Activated T-helper 1 cell treated with anti-CD3 and anti-CD28 coated beads, Interleukin-12 subunit alpha, Interleukin-12 subunit beta, Interleukin-2, Interleukin-4 antibody, amounts not matched to agents 30 ng/mL and 10 ng/mL and 1 ng/mL, durations not matched to agents 14 hours and 24 hours and 36 hours (primary cell): Measurements from ENCODE around the gene COL8A2. TPM values are rescaled to one million over a fixed set of nuclear protein-coding genes. Genes with fewer than 3 reads are reported as not detected.

Experiments used
- DNase-seq: peaks from one replicate; pipeline ENCODE4 v3.0.0; 2021; ENCODE audit warnings: low spot score
- H3K27ac Mint-ChIP-seq: one replicate; pipeline ENCODE4 v1.8.0; 2021; ENCODE audit warnings: mild to moderate bottlenecking, mixed read lengths
- H3K27me3 Mint-ChIP-seq: one replicate; pipeline ENCODE4 v1.8.0; 2022; ENCODE audit warnings: mild to moderate bottlenecking, moderate library complexity, mixed read lengths; ENCODE audit not compliant: insufficient read depth
- H3K36me3 Mint-ChIP-seq: one replicate; pipeline ENCODE4 v1.8.0; 2021; ENCODE audit warnings: low read depth, mixed read lengths
- H3K4me1 Mint-ChIP-seq: one replicate; pipeline ENCODE4 v1.8.0; 2021; ENCODE audit warnings: low read depth, mixed read lengths
- H3K4me3 Mint-ChIP-seq: one replicate; pipeline ENCODE4 v1.8.0; 2021; ENCODE audit warnings: mild to moderate bottlenecking, moderate library complexity, mixed read lengths
- H3K9me3 Mint-ChIP-seq: one replicate; pipeline ENCODE4 v1.8.0; 2021; ENCODE audit warnings: mixed read lengths
- intact Hi-C: fragments of 100-400 bp; cut with micrococcal nuclease; formaldehyde crosslinking; loops from one replicate; pipeline ENCODE4 v1.15.1; 2024
- total RNA-seq: library from RNA; stranded (reverse); gene quantifications from 2 replicates; pipeline ENCODE4 v1.2.3, GENCODE V29; 2022

The COL8A2 gene
- total RNA-seq: 0.08 TPM in 1 of 2 replicates, not detected in the other

DNA sequence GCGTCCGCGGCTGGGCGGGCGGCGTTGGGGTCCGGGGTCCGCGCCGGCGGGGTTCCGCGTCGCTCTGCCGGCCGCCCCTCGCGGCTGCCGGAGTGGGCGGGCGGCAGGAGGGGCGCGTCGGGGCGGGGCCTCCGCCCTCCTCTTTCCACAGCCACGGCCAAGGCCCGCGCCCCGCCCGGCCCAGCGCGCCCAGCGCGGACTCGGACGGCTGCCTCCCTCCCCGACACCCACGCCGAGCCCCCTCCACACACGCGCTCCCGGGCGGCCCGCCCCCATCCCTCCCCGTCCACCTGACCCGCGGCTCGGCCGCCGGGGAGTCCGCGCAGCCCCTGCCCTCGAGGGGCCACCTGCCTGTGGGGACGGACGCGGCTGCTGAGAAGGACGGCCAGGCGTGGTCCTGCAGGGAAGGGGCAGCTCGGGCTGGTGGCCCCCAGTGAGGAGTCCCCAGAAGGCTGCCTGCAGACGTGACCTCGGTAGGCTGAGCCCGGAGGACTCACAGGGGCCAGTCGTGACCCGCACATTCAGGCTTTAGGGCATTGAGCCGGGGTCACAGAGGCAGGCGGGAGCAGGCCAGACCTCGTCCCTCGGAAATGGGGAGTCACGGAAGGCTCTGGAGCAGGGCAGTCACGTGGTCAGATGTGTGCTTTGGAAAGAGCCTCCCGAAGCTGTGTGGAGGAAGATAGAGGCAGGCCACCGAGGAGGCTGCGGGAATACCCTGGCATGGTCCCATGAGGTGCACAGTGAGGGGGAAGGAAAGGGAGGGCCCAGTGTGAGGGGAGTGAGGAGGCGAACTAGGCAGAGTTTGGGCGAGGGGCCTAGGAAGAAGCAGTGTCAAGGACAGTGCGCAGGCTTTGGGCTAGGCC is at the start of gene COL8A2:
Gene COL8A2, minus strand, starts transcription at position 94 of the 863 bp plus-strand sequence. CDS start 24,980 bp downstream, outside the sequence.
- no peak within 1 kb of the TSS for H3K4me3 Mint-ChIP-seq
- H3K36me3 Mint-ChIP-seq: no peaks in the 10 kb centered on the region
- intact Hi-C loops: no loop called here
- H3K27me3 Mint-ChIP-seq: peaks cover 32% of the 10 kb centered on the region
- no peak within 1 kb of the TSS for H3K27ac Mint-ChIP-seq
- no peaks in the 10 kb centered on the region for H3K9me3 Mint-ChIP-seq
- no peak for DNase-seq
- H3K4me1 Mint-ChIP-seq: peaks cover 6% of the 10 kb centered on the region

DNA sequence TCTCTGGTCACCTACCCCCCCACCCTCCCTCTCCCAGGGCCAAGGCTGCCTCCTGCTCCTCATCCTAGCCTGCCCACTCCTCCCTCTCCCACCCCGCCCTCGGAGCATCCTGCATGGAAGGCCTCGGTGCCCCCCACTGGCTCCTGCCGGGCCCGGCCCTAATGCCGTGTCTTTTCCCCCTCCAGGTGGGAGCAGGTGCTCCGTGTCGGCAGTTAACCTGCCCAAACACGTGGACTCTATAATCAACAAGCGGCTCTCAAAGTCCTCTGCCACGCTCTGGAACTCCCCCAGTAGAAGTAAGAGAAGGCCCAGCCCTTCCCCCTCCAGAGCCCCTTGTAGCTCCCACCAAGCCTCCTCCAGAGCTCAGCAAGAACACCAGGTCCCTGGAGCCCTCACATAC is 49.7 kb upstream of the COL8A2 start:
- Mint-ChIP-seq H3K27me3 (no peaks in the 10 kb centered on the region), H3K4me1 (peaks cover 8% of the 10 kb centered on the region), H3K27ac (peak overlapping the region; percentile 26), H3K36me3 (peaks cover 38% of the 10 kb centered on the region), H3K4me3 (no peak overlapping the region), H3K9me3 (no peaks in the 10 kb centered on the region)
- no peak for DNase-seq
- intact Hi-C loops: no loop called here

- Mint-ChIP-seq H3K4me1 (peaks cover 8% of the 10 kb centered on the region), H3K27me3 (no peaks in the 10 kb centered on the region), H3K27ac (no peak overlapping the region), H3K4me3 (no peak overlapping the region), H3K36me3 (peaks cover 37% of the 10 kb centered on the region), H3K9me3 (no peaks in the 10 kb centered on the region)
- DNase-seq: no peak
- intact Hi-C loops: no loop called here
Observed at GRCh38 chr1:36172983-36173382, 48.0 kb upstream of the COL8A2 start.

DNA sequence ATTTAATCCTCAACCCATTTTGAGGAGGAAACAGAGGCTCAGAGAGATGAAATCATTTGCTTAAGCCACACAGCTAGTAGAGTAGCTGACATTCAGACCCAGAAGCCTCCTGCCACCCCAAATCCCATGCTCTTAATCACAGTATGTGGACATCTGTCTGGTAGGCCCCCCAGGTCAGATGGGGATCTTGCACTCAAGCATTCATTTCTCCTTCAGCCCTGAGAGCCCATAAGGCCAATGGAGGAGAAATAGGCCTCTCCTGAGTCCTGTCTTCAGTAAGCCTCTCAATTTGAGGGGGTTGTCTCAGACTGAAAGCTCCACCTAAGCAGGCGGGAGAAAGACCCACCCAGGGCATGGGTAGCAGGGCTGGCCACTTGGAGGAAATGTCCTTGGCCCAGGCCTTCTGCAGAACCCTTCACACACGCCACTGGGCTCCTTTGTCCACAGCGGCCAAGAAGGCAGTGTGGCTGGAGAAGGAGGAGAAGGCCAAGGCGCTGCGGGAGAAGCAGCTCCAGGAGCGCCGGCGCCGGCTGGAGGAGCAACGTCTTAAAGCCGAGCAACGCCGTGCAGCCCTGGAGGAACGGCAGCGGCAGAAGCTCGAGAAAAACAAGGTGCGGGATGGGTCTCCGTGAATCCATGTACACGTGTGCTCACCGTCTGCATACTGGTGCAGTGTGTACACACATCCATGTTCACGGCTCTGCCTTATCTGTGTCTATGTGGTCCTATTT is 47.2 kb upstream of the COL8A2 start:
- Mint-ChIP-seq H3K27me3 (no peaks in the 10 kb centered on the region), H3K36me3 (peaks cover 34% of the 10 kb centered on the region), H3K4me3 (no peak overlapping the region), H3K4me1 (peaks cover 10% of the 10 kb centered on the region), H3K9me3 (no peaks in the 10 kb centered on the region), H3K27ac (no peak overlapping the region)
- intact Hi-C loops: no loop called here
- no peak for DNase-seq

- Mint-ChIP-seq H3K27me3 (no peaks in the 10 kb centered on the region), H3K4me1 (peaks cover 17% of the 10 kb centered on the region), H3K36me3 (peaks cover 39% of the 10 kb centered on the region), H3K4me3 (no peak overlapping the region), H3K9me3 (no peaks in the 10 kb centered on the region), H3K27ac (peak overlapping the region; percentile 23)
- no peak for DNase-seq
- intact Hi-C loops: no loop called here
Observed at GRCh38 chr1:36170643-36171412, 45.8 kb upstream of the COL8A2 start.

GRCh38 chr1:36168514-36168913 is 43.5 kb upstream of the COL8A2 start:
- intact Hi-C loops: no loop called here
- Mint-ChIP-seq H3K36me3 (peaks cover 39% of the 10 kb centered on the region), H3K27me3 (no peaks in the 10 kb centered on the region), H3K9me3 (no peaks in the 10 kb centered on the region), H3K4me1 (peaks cover 25% of the 10 kb centered on the region), H3K27ac (peak overlapping the region; percentile 36), H3K4me3 (no peak overlapping the region)
- DNase-seq: no peak

GRCh38 chr1:36166938-36167905 is 42.2 kb upstream of the COL8A2 start:
- Mint-ChIP-seq H3K9me3 (no peaks in the 10 kb centered on the region), H3K27ac (peak overlapping the region; percentile 36), H3K4me3 (no peak overlapping the region), H3K4me1 (peaks cover 37% of the 10 kb centered on the region), H3K27me3 (no peaks in the 10 kb centered on the region), H3K36me3 (peaks cover 31% of the 10 kb centered on the region)
- DNase-seq: no peak
- intact Hi-C loops: no loop called here

DNA sequence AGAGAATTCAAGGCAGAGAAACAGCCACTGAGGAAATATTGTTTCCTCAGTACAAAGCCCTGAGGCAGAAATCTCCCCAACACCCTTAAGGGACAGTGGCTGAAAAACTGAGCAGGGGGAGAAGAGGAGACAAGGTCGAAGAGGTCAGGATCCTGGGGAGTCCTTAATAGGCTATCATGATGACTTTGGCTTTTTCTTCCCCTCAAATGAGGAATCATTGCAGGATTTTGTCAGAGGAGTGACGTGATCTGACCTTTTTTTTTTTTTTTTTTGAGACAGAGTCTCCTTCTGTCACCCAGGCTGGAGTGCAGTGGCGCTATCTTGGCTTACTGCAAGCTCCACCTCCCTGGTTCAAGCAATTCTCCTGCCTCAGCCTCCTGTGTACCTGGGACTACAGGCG is 41.1 kb upstream of the COL8A2 start:
- DNase-seq: no peak
- Mint-ChIP-seq H3K4me3 (no peak overlapping the region), H3K27me3 (no peaks in the 10 kb centered on the region), H3K4me1 (peaks cover 48% of the 10 kb centered on the region), H3K9me3 (no peaks in the 10 kb centered on the region), H3K36me3 (peaks cover 33% of the 10 kb centered on the region), H3K27ac (peak overlapping the region; percentile 36)
- intact Hi-C loops: no loop called here

- H3K4me3 Mint-ChIP-seq: no peak overlapping the region
- no peaks in the 10 kb centered on the region for H3K27me3 Mint-ChIP-seq
- no peak for DNase-seq
- no peaks in the 10 kb centered on the region for H3K9me3 Mint-ChIP-seq
- no peak overlapping the region for H3K27ac Mint-ChIP-seq
- intact Hi-C loops: no loop called here
- peaks cover 29% of the 10 kb centered on the region for H3K36me3 Mint-ChIP-seq
- peaks cover 53% of the 10 kb centered on the region for H3K4me1 Mint-ChIP-seq
Observed at GRCh38 chr1:36165145-36165544, 40.1 kb upstream of the COL8A2 start.

DNA sequence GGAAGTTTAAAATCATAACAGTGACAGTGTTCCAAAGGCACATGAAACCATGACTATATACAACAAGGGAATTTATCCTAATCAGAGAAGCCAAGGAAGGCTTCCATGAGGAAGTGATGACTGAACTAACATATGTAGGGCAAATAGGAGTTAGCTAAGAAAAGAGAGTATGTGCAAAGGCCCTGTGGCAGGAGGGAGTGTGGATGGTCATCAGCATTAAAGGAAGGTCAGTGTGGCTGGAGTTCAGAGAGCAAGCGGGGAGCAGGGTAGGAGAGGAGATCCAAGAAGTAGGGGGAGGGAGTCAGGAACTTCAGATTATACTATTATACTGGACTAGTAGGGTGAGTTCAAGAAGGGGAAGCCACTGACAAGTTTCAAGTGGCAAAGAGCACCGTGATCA is 39.3 kb upstream of the COL8A2 start:
- H3K4me1 Mint-ChIP-seq: peaks cover 58% of the 10 kb centered on the region
- no peak for DNase-seq
- no peaks in the 10 kb centered on the region for H3K9me3 Mint-ChIP-seq
- H3K36me3 Mint-ChIP-seq: peaks cover 30% of the 10 kb centered on the region
- peak overlapping the region; percentile 58 for H3K27ac Mint-ChIP-seq
- intact Hi-C loops: no loop called here
- no peaks in the 10 kb centered on the region for H3K27me3 Mint-ChIP-seq
- H3K4me3 Mint-ChIP-seq: no peak overlapping the region

- no peak overlapping the region for H3K4me3 Mint-ChIP-seq
- intact Hi-C loops: no loop called here
- H3K4me1 Mint-ChIP-seq: peaks cover 65% of the 10 kb centered on the region
- DNase-seq: no peak
- no peaks in the 10 kb centered on the region for H3K27me3 Mint-ChIP-seq
- peaks cover 34% of the 10 kb centered on the region for H3K36me3 Mint-ChIP-seq
- H3K27ac Mint-ChIP-seq: peak overlapping the region; percentile 99
- H3K9me3 Mint-ChIP-seq: no peaks in the 10 kb centered on the region
Observed at GRCh38 chr1:36163426-36163825, 38.4 kb upstream of the COL8A2 start.

- H3K36me3 Mint-ChIP-seq: peaks cover 36% of the 10 kb centered on the region
- no peak for DNase-seq
- H3K4me3 Mint-ChIP-seq: peak overlapping the region; percentile 91
- intact Hi-C loops: no loop called here
- H3K27me3 Mint-ChIP-seq: no peaks in the 10 kb centered on the region
- H3K27ac Mint-ChIP-seq: peak overlapping the region; percentile 99
- H3K9me3 Mint-ChIP-seq: no peaks in the 10 kb centered on the region
- H3K4me1 Mint-ChIP-seq: peaks cover 71% of the 10 kb centered on the region
Observed at GRCh38 chr1:36162680-36163239, 37.7 kb upstream of the COL8A2 start.
